GM10248 (cell line): ENCODE data around the gene ELAVL1.

Experiments used
- CTCF ChIA-PET: fragments of 300-600 bp; sonication (Branson Sonifier 250); formaldehyde crosslinking; extraction: SDS; loops from one replicate; lab custom pipeline; 2021; ENCODE audit warnings: antibody characterized with exemption; lab: Yijun Ruan, JAX
- POLR2A ChIA-PET: fragments of 350-650 bp; sonication (Branson Sonifier 250); formaldehyde crosslinking; extraction: SDS; loops from one replicate; lab custom pipeline; 2020; ENCODE audit warnings: antibody characterized with exemption; lab: Yijun Ruan, JAX
- DNase-seq: peaks from one replicate; pipeline ENCODE4 v3.0.0; 2012; ENCODE audit errors: extremely low spot score
- TF ChIP-seq, protein P1 (sequence below): IDR thresholded peaks from 2 replicates; pipeline ENCODE4 v1.5.1; 2012; ENCODE audit warnings: mild to moderate bottlenecking, low read depth; ENCODE audit errors: extremely low read depth, missing control alignments, control extremely low read depth

ELAVL1 gene

DNA sequence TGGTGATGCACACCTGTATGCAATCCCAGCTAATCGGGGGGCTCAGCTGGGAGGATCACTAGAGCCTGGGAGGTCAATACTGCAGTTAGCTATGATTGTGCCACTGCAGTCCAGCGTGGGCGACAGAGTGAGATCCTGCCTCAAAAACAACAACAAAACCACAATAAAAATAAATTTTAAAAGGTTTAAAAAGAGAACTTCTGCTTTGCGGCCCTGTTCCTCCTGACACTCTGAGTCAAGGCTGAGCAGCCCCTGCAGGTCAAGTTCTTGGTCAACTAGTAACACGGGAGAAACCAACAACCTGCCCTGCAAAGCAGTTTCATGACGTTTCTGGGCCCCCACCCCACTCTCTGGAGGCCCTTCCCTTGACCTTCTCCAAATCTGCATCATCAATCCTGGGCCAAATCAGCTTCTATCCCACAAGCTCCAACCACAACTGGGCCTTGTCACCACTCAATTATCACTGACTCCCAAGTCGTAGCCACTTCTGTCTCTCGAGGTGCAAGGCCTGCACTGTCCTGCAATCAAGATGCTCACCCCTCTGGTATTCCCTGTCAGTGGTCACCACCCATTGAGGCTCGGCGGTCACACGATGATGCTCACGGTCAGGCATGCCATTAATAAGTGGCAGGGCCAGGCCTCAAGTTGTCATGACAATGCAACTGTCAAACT is 7.5 kb downstream of the ELAVL1 start:
- ChIA-PET POLR2A (no interaction called here), CTCF (interaction anchor here (1.3 to 1.6 kb wide), 3 partner anchors 27 to 55 kb away, joined by 4 to 6 read pairs (median 5); partner anchors contain the start of gene TIMM44)
- TF ChIP-seq, protein P1, sequence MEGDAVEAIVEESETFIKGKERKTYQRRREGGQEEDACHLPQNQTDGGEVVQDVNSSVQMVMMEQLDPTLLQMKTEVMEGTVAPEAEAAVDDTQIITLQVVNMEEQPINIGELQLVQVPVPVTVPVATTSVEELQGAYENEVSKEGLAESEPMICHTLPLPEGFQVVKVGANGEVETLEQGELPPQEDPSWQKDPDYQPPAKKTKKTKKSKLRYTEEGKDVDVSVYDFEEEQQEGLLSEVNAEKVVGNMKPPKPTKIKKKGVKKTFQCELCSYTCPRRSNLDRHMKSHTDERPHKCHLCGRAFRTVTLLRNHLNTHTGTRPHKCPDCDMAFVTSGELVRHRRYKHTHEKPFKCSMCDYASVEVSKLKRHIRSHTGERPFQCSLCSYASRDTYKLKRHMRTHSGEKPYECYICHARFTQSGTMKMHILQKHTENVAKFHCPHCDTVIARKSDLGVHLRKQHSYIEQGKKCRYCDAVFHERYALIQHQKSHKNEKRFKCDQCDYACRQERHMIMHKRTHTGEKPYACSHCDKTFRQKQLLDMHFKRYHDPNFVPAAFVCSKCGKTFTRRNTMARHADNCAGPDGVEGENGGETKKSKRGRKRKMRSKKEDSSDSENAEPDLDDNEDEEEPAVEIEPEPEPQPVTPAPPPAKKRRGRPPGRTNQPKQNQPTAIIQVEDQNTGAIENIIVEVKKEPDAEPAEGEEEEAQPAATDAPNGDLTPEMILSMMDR, result no peak
- DNase-seq, result no peak

DNA sequence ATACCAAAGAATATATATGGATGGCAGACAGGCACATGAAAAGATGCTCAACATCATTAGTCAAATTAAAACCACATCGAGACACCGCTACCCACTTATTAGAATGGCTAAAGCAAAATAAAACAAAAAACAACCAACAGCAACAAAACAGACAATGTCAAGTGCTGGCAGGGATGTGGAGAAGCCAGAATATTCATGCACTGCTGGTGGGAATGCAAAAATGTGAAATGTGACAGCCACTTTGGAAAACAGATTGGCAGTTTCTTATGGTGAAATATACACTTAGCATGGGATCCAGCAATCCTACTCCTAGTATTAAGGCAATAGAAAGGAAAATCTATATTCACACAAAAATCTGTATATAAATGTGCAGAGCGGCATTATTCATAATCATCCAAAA is 8.6 kb downstream of the ELAVL1 start:
- POLR2A ChIA-PET, result no interaction called here
- TF ChIP-seq, protein P1, result no peak
- DNase-seq, result no peak
- CTCF ChIA-PET, result no interaction called here

DNA sequence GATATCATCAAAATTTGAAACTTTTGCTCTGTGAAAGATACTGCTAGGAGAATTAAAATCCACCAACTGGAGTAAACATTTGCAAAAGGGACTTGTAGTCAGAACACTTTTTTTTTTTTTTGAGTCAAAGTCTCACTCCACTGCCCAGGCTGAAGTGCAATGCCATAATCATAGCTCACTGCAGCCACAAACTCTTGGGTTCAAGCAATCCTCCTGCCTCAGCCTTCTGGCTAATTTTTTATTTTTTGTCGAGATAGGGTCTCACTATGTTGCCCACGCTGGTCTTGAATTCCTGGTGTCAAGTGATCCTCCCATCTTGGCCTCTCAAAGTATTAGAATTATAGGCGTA is 9.7 kb downstream of the ELAVL1 start:
- DNase-seq, result no peak
- TF ChIP-seq, protein P1, result no peak
- CTCF ChIA-PET, result interaction anchor here (0.9 to 1.7 kb wide), 3 partner anchors 8 to 78 kb away, joined by 3 to 4 read pairs (median 4); partner anchors contain the start of gene ELAVL1
- POLR2A ChIA-PET, result interaction anchor here (0.7 kb wide), 1 partner anchor 537 kb away, joined by 6 read pairs; no protein-coding TSS in a partner anchor

DNA sequence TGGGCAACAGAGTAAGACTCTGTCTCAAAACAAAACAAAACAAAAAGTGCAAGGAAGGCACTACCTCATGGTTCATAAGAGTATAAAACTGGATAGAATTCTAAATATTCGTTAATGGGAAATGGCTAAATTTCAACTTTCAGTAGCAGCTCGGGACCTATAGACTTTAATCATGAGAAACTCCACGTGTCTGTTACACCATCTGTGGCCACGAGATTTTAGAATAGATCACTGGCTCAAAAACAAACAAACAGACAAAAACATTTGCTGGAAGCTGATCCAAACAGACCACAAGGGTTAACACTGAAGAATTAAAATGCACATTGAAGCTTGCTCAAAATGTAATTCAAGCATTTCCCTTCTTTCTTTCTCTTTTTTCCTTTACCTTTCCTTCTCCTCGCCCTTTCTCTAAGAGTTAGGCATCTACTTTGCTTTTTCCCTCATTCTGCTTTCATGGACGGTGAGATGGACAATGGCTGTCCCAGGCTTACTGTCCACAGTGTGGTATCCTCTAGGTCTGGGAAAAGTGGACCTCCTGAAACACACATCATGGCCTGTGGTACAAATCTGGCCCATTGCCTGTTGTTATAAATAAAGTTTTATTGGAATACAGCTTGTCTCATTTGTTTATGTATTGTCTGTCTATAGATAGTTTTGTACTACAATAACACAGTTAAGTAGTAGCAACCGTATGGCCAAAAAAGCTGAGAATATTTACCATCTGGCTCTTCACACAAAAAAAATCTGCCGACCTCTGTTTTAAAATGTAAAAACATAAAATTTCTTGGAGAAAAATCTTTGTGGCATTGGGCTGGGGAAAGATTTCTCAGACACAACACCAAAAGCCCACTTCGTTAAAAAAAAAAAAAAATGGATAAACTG is 10.3 kb downstream of the ELAVL1 start:
- TF ChIP-seq, protein P1, result no peak
- ChIA-PET CTCF (interaction anchor here (0.9 to 1.7 kb wide), 5 partner anchors 8 to 77 kb away, joined by 3 to 4 read pairs (median 3); partner anchors contain the start of genes ELAVL1 and TIMM44), POLR2A (interaction anchor here (0.7 kb wide), 1 partner anchor 538 kb away, joined by 6 read pairs; no protein-coding TSS in a partner anchor)
- DNase-seq, result no peak

DNA sequence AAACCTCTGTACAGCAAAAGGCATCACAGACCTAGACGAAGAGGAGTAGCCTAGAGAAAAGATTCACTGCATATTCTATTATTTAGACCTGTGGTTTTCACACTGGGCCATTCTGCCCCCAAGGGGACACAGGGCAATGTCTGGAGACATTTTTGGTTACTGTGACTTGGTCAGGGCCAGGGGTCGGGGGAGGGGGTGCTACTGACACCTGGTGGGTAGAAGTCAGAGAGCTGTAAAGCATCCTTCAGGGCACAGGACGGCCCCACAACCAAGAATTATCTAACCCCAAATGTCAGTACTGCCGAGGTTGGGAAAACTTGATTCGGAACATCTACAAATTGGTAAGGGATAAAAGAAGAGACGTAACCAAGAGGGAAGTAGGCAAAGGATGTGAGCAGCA is 11.3 kb downstream of the ELAVL1 start:
- no peak for DNase-seq
- TF ChIP-seq, protein P1, result no peak
- ChIA-PET CTCF (interaction anchor here (1.1 to 2.9 kb wide), 3 partner anchors 8 to 50 kb away, joined by 3 to 10 read pairs (median 3); partner anchors contain the start of gene TIMM44), POLR2A (no interaction called here)

DNA sequence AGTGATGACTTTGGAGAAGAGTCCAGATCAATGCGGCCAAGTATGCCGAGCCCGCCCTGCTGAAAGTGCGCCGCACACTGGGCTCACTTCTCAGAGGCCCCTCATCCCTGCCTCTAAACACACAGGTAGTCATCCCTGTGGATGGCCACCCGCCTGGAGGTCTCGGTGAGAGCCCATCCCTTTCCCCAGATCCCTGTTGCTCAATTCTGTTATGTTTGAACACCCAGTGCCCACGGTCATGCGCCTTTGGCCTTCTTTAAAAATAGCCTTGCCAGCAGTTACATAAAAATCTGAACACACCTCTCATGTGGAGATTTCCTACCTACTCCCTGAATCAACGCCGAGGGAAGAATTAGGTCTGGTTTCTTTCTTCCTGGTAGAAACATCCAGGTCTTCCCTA is 11.9 kb downstream of the ELAVL1 start:
- CTCF ChIA-PET, result interaction anchor here (2.9 kb wide), 1 partner anchor 9 kb away, joined by 10 read pairs; no protein-coding TSS in a partner anchor
- no peak for DNase-seq
- TF ChIP-seq, protein P1, result no peak
- POLR2A ChIA-PET, result no interaction called here
